MCF 10A (cell line): ENCODE measurements around the gene SHISA6. TPM values are rescaled to one million over a fixed set of nuclear protein-coding genes. Genes with fewer than 3 reads are reported as not detected.

Source experiments
- BruUV-seq: library from RNA; stranded (reverse); fragments of 400-500 nt; replicated peaks from 2 replicates; lab custom pipeline; 2021; lab: Mats Ljungman, UMichigan
- CTCF ChIA-PET: fragments of 300-600 bp; sonication (Branson Sonifier 250); formaldehyde crosslinking; extraction: SDS; loops from one replicate; lab custom pipeline; 2021; ENCODE audit warnings: antibody characterized with exemption, inconsistent platforms; lab: Yijun Ruan, JAX
- POLR2A ChIA-PET: fragments of 300-600, 350-650 bp; sonication (Branson Sonifier 250); formaldehyde crosslinking; extraction: SDS; loops from one replicate; lab custom pipeline; 2020; ENCODE audit warnings: antibody characterized with exemption, inconsistent platforms; lab: Yijun Ruan, JAX
- DNase-seq: peaks from one replicate; pipeline ENCODE4 v3.0.0-alpha.2; 2018; ENCODE audit not compliant: unreplicated experiment
- H3K27ac Mint-ChIP-seq: one replicate; pipeline ENCODE4 v1.8.0; 2022; ENCODE audit warnings: mild to moderate bottlenecking, low read depth, mixed read lengths; ENCODE audit not compliant: unreplicated experiment
- H3K27me3 Mint-ChIP-seq: one replicate; pipeline ENCODE4 v1.8.0; 2022; ENCODE audit warnings: mixed read lengths; ENCODE audit not compliant: insufficient read depth, unreplicated experiment
- H3K36me3 Mint-ChIP-seq: one replicate; pipeline ENCODE4 v1.8.0; 2022; ENCODE audit warnings: mild to moderate bottlenecking, moderate library complexity, mixed read lengths; ENCODE audit not compliant: insufficient read depth, unreplicated experiment
- H3K4me1 Mint-ChIP-seq: one replicate; pipeline ENCODE4 v1.8.0; 2022; ENCODE audit warnings: mixed read lengths; ENCODE audit not compliant: insufficient read depth, unreplicated experiment
- H3K4me3 Mint-ChIP-seq: one replicate; pipeline ENCODE4 v1.8.0; 2022; ENCODE audit warnings: mild to moderate bottlenecking, moderate library complexity, mixed read lengths; ENCODE audit not compliant: unreplicated experiment
- H3K9me3 Mint-ChIP-seq: one replicate; pipeline ENCODE4 v1.8.0; 2022; ENCODE audit warnings: mixed read lengths; ENCODE audit not compliant: unreplicated experiment
- intact Hi-C: fragments of 100-400 bp; cut with micrococcal nuclease; formaldehyde crosslinking; loops from 2 replicates; pipeline ENCODE4 v1.14.1; 2022
- total RNA-seq: library from RNA; stranded (reverse); gene quantifications from 2 replicates; pipeline ENCODE4 v1.2.3, GENCODE V29; 2022
- TF ChIP-seq, protein P1 (sequence below): fragments of 200-600 bp; IDR thresholded peaks from one replicate; pipeline ENCODE4 v1.8.0; 2022; ENCODE audit warnings: antibody characterized with exemption, mild to moderate bottlenecking; ENCODE audit not compliant: unreplicated experiment

SHISA6 gene
- total RNA-seq, 1 experiment from 2014 or later, result not detected

GRCh38 chr17:11356371-11356770, 115.4 kb downstream of the SHISA6 start:
- CTCF ChIA-PET, result no interaction called here
- no peaks in the 10 kb centered on the region for H3K27me3 Mint-ChIP-seq
- no peaks in the 10 kb centered on the region for H3K9me3 Mint-ChIP-seq
- no peaks in the 10 kb centered on the region for H3K36me3 Mint-ChIP-seq
- H3K27ac Mint-ChIP-seq, result no peak overlapping the region
- intact Hi-C loops, result no loop called here
- DNase-seq, result no peak
- no peaks in the 10 kb centered on the region for H3K4me1 Mint-ChIP-seq
- H3K4me3 Mint-ChIP-seq, result no peak overlapping the region
- TF ChIP-seq, protein P1, sequence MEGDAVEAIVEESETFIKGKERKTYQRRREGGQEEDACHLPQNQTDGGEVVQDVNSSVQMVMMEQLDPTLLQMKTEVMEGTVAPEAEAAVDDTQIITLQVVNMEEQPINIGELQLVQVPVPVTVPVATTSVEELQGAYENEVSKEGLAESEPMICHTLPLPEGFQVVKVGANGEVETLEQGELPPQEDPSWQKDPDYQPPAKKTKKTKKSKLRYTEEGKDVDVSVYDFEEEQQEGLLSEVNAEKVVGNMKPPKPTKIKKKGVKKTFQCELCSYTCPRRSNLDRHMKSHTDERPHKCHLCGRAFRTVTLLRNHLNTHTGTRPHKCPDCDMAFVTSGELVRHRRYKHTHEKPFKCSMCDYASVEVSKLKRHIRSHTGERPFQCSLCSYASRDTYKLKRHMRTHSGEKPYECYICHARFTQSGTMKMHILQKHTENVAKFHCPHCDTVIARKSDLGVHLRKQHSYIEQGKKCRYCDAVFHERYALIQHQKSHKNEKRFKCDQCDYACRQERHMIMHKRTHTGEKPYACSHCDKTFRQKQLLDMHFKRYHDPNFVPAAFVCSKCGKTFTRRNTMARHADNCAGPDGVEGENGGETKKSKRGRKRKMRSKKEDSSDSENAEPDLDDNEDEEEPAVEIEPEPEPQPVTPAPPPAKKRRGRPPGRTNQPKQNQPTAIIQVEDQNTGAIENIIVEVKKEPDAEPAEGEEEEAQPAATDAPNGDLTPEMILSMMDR, result no peak
- no TSS peak for BruUV-seq
- POLR2A ChIA-PET, result no interaction called here

- BruUV-seq, result no TSS peak
- intact Hi-C loops, result no loop called here
- H3K36me3 Mint-ChIP-seq, result no peaks in the 10 kb centered on the region
- ChIA-PET CTCF (interaction anchor here (1.4 kb wide), 1 partner anchor 488 kb away, joined by 4 read pairs; no protein-coding TSS in a partner anchor), POLR2A (no interaction called here)
- no peak overlapping the region for H3K27ac Mint-ChIP-seq
- H3K9me3 Mint-ChIP-seq, result no peaks in the 10 kb centered on the region
- H3K4me3 Mint-ChIP-seq, result no peak overlapping the region
- H3K4me1 Mint-ChIP-seq, result no peaks in the 10 kb centered on the region
- TF ChIP-seq, protein P1, result no peak
- no peak for DNase-seq
- H3K27me3 Mint-ChIP-seq, result no peaks in the 10 kb centered on the region
These were observed 122.6 kb downstream of the SHISA6 start for GRCh38 chr17:11363565-11364117.

GRCh38 chr17:11366272-11366850, 125.3 kb downstream of the SHISA6 start:
- CTCF ChIA-PET, result interaction anchor here (0.6 kb wide), 1 partner anchor 36 kb away, joined by 3 read pairs; no protein-coding TSS in a partner anchor
- no TSS peak for BruUV-seq
- H3K27ac Mint-ChIP-seq, result no peak overlapping the region

DNA sequence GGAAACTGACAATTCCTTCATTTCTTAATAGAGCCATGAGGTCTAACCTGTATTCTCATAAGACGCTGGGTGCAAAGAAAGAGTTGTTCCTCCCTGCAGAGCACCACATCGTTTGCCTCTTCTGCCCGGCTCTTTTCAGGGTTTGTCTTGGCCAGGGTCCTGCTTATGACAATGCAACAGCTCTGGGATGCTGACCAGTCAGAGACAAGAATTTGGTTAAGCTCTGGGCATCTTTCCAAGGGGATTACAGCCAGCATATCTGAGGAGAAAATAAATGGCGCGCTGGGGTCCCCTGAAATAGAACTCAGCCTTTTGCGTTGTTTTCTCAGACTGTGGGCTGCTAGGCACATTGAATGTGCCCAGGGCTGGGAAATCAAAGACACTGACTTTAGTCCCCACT, 128.6 kb downstream of the SHISA6 start:
- no TSS peak for BruUV-seq
- ChIA-PET POLR2A (no interaction called here), CTCF (interaction anchor here (0.6 kb wide), 1 partner anchor 34 kb away, joined by 3 read pairs; no protein-coding TSS in a partner anchor)
- no peaks in the 10 kb centered on the region for H3K9me3 Mint-ChIP-seq
- no peaks in the 10 kb centered on the region for H3K36me3 Mint-ChIP-seq
- H3K4me3 Mint-ChIP-seq, result no peak overlapping the region
- DNase-seq, result no peak
- no peaks in the 10 kb centered on the region for H3K4me1 Mint-ChIP-seq
- intact Hi-C loops, result no loop called here
- TF ChIP-seq, protein P1, result no peak
- H3K27ac Mint-ChIP-seq, result no peak overlapping the region
- H3K27me3 Mint-ChIP-seq, result peaks cover 7% of the 10 kb centered on the region

More at GRCh38 chr17:11366272-11366850, 125.3 kb downstream of the SHISA6 start:
- no peaks in the 10 kb centered on the region for H3K4me1 Mint-ChIP-seq
- intact Hi-C loops, result no loop called here
- H3K36me3 Mint-ChIP-seq, result no peaks in the 10 kb centered on the region
- H3K4me3 Mint-ChIP-seq, result no peak overlapping the region
- H3K27me3 Mint-ChIP-seq, result no peaks in the 10 kb centered on the region
- H3K9me3 Mint-ChIP-seq, result no peaks in the 10 kb centered on the region
- DNase-seq, result no peak
- TF ChIP-seq, protein P1, result no peak
- POLR2A ChIA-PET, result no interaction called here
